Nucleus accumbens (tissue), 56 donors: ENCODE measurements around the gene RREB1.
A peak's percentile ranks its signal among the peaks of the same experiment; 100 is the strongest.

ENCODE experiments used
- DNase-seq, 56 donors: peaks; one replicate each; lab custom pipeline; 2025; lab: John Stamatoyannopoulos, UW

Gene RREB1

GRCh38 chr6:7204726-7205125 lies 97.0 kb downstream of the RREB1 start:
- DNase-seq = no peak

GRCh38 chr6:7207720-7208119 lies 100.0 kb downstream of the RREB1 start:
- no peak for DNase-seq

- DNase-seq = peak in 3 of 56 donors; percentile 11 to 12 (median 11)
Measured at GRCh38 chr6:7213416-7213815, 105.7 kb downstream of the RREB1 start.

- DNase-seq = no peak
Measured at GRCh38 chr6:7214468-7214867, 106.7 kb downstream of the RREB1 start.

GRCh38 chr6:7215131-7215530 lies 107.4 kb downstream of the RREB1 start:
- no peak for DNase-seq

GRCh38 chr6:7215798-7216231 lies 108.1 kb downstream of the RREB1 start:
- no peak for DNase-seq

GRCh38 chr6:7216941-7217621 lies 109.3 kb downstream of the RREB1 start:
- no peak for DNase-seq

- DNase-seq = no peak
Measured at GRCh38 chr6:7218406-7218988, 110.7 kb downstream of the RREB1 start.

- no peak for DNase-seq
Measured at GRCh38 chr6:7219310-7219709, 111.5 kb downstream of the RREB1 start.

- no peak for DNase-seq
Measured at GRCh38 chr6:7222197-7222596, 114.4 kb downstream of the RREB1 start.

- DNase-seq = no peak
Measured at GRCh38 chr6:7224731-7225130, 117.0 kb downstream of the RREB1 start.

GRCh38 chr6:7228662-7229375 lies 121.1 kb downstream of the RREB1 start:
- no peak for DNase-seq

- no peak for DNase-seq
Measured at GRCh38 chr6:7229376-7230326, 121.9 kb downstream of the RREB1 start.

GRCh38 chr6:7230327-7230691 lies 122.5 kb downstream of the RREB1 start:
- no peak for DNase-seq

GRCh38 chr6:7230956-7231713 lies 123.4 kb downstream of the RREB1 start:
- no peak for DNase-seq

GRCh38 chr6:7232351-7232750 lies 124.6 kb downstream of the RREB1 start:
- no peak for DNase-seq

- no peak for DNase-seq
Measured at GRCh38 chr6:7234547-7234946, 126.8 kb downstream of the RREB1 start.

- DNase-seq = no peak
Measured at GRCh38 chr6:7235712-7236305, 128.0 kb downstream of the RREB1 start.
